Stimulated activated CD4-positive, alpha-beta T cell treated with anti-CD3 and anti-CD28 coated beads, Interleukin-4, amount 100 ng/mL, for 1 hour (primary cell): ENCODE measurements around the gene NR2C2AP.
"Not testable (repeated sequence)": the region's sequence is repeated elsewhere in the genome, so short reads cannot be mapped to it uniquely, and the experiment has no call there.

Source experiments
- DNase-seq: peaks from one replicate; pipeline ENCODE4 v3.0.0-alpha.2; 2020

Gene NR2C2AP

DNA sequence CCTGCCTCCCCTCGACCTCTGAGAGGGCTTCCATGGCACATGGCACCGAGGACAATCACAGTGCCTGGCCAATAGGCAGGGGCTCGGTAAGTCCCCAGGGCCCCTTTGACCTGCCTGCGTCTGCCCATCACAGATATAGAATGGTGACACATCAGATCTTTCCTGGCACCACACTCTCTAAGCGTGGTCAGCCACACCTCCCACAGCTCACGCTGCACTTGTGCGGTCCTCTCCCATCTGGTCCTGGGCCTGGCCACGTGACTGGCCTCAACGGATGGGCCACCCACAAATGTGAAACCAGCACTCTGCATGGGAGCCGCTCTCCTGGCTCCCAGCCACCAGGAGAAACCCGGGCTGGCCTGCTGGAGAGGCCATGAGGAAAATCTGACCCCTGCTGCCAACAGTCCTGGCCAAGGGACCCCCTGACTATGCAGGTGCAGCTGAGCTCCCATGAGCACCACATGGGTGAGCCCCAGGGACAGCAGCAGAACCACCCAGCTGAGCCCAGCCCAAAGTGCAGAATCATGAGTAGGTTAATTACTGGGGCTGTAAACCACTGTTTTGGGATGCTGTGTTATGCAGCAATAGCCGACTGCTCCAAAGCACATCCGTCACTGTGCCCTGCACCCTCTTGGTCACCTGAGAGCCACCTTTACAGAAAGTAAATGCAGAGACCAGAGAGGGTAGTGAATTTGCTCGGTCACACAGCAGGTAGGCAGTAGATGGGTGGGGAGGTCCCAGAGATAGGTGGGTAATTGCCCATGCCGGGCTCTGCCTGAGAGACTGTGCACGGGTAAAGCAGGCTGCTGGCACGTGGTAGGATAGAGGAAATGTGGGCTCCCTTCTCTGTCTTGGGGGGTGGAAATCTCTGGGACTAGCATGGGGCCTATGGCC is 23.4 kb downstream of the NR2C2AP start:
- DNase-seq, result no peak

DNA sequence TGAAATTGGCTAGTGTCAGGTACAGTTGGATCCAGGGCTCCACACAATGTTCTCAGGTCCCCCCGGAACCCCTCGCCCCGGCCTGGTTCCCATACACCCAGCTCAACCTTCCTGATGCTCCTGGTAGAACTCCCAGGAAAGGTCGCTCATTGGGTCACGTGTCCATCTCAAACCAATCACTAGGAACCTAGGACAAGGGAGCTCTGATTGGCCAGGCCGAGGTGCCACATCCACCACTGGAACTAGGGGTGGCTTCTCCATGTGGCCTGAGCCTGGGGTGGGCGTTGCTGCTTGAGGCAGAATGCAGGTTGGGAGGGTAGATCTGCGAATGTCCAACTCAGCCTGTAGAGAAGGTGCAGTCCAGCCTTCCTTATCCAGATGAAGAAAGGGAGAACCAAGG is 26.3 kb downstream of the NR2C2AP start:
- DNase-seq, result no peak

DNA sequence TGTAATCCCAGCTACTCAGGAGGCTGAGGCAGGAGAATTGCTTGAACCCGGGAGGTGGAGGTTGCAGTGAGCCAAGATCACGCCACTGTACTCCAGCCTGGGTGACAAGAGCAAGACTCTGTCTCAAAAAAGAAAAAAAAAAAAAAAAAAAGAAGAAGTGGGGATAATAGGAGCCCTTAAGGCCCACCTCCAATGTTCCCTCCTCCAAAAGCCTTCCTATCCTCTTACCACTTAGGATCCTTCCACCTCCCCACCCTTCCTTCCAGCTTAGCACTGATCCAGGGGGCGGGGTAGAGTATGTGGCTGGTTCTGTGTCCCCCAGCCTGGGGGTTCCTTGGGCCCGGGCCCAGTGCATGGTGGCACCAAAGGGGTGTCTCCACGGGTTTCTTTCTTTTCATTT is 30.0 kb downstream of the NR2C2AP start:
- DNase-seq, result not testable (repeated sequence)

GRCh38 chr19:19171821-19172532 is 31.2 kb downstream of the NR2C2AP start:
- DNase-seq, result no peak

GRCh38 chr19:19170873-19171672 is 32.1 kb downstream of the NR2C2AP start:
- no peak for DNase-seq

- peak; percentile 82 for DNase-seq
These were observed 33.0 kb downstream of the NR2C2AP start, which contains the start of gene MEF2B for GRCh38 chr19:19170053-19170872. TSS of gene MEF2B (minus strand) at chr19:19170263. CDS start at chr19:19150735, 19,528 bp downstream.

DNA sequence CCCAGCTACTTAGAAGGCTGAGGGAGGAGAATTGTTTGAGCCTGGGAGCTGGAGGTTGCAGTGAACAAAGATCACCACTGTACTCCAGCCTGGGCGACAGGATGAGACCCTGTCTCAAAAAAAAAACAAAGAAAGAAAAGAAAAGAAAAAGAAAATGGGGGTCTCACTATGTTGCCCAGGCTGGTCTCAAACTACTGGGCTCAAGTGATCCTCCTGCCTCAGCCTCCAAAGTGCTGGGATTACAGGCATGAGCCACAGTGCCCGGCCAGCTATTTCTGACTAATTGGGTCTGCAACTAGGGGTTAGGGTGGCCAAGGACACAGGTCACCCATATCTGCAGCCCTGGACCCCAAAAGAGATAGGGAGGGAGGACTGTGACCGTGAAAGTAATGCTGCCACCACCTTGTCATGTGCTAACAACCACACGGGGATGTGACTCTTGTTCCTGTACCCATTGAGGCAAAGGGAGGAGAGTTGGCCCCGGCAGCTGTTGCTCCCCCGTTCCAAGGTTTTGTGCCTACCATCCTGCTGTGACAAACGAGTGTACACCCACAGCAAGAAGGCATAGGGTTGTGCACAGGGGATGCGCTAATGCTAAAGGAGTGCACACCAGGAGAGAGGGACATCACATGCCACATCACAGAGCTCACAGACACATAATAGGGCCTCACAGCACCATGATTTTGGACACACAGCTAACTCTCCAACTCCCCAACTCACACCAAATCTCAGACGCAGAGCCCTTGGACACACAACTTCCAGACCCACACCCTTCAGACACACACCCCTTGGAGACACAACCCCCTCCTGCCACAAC is 33.8 kb downstream of the NR2C2AP start:
- no peak for DNase-seq

- no peak for DNase-seq
These were observed 35.6 kb downstream of the NR2C2AP start for GRCh38 chr19:19167612-19168011.

DNA sequence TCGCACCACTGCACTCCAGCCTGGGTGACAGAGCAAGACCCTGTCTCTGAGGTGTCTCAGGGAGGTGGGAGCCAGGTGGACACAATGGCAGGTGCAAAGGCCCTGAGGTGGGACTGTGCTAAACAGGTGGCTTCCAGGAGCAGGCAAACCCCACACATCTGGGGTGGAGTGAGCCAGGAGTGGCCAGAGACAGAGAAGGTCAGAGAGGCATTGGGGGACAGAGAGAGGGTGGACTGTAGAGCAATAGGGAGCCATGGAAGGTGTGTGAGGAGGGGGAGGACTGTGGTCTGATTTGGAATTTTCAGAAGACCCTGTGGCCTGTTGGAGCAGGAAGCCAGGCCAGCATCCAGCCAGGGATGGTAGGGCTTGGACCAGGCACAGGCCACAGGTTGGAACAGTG is 37.8 kb downstream of the NR2C2AP start:
- no peak for DNase-seq

DNA sequence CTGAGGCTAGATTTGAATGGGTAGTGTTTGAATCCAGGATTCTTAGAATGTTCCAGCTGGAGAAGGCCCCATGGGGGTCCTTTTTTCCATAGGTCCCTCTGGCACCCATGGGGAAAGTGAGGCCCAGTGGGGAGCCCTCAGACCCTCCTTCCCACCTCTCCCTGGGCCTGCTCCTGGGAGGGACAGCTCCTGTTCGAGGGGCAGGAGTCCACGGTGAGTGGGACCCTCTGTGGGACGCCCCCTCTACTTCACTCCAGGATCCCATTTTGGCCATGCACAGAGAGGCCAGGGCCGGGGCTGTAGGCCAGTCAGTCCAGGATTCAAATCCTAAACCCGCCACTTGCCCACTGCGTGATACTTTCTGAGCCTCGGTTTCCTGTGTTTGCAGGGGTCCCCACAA is 40.7 kb downstream of the NR2C2AP start:
- no peak for DNase-seq

- DNase-seq, result no peak
These were observed 42.7 kb downstream of the NR2C2AP start for GRCh38 chr19:19160461-19161035.

DNA sequence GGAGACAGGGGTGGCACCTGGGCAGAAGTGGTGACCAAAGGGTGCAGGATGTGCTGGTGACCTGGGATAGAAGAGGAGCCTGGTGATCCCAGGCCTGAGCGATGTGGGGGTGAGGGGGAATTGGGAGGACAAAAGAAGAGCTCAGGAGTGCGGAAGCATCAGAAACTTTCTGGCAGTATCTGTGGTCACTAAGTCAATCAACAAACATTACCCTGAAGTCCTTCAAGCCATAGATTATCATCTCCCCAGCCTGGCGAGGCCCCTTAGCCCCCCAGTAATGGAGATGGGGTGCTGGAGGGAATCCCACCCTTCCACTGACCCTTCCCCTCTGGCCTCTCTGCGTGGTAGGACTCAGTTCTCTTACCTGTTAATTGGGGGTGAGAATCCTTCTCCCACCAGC is 43.7 kb downstream of the NR2C2AP start:
- no peak for DNase-seq

DNA sequence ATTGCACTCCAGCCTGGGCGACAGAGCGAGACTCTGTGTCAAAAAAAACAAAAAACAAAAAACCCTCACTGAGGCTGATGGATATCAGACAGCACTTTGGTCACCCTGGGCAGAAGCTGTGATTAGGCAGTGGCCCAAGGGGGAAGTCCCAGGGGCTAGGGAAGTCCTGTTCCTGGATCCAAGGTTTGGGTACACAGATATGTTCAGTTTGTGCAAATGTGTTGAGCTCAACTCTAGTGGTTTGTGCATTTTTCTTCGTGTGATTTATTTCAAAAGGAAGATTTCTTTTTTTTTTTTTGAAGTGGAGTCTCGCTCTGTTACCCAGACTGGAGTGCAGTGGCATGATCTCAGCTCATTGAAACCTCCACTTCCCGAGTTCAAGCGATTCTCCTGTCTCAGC is 45.4 kb downstream of the NR2C2AP start:
- DNase-seq, result no peak

- DNase-seq, result no peak
These were observed 47.6 kb downstream of the NR2C2AP start for GRCh38 chr19:19155495-19156219.

DNA sequence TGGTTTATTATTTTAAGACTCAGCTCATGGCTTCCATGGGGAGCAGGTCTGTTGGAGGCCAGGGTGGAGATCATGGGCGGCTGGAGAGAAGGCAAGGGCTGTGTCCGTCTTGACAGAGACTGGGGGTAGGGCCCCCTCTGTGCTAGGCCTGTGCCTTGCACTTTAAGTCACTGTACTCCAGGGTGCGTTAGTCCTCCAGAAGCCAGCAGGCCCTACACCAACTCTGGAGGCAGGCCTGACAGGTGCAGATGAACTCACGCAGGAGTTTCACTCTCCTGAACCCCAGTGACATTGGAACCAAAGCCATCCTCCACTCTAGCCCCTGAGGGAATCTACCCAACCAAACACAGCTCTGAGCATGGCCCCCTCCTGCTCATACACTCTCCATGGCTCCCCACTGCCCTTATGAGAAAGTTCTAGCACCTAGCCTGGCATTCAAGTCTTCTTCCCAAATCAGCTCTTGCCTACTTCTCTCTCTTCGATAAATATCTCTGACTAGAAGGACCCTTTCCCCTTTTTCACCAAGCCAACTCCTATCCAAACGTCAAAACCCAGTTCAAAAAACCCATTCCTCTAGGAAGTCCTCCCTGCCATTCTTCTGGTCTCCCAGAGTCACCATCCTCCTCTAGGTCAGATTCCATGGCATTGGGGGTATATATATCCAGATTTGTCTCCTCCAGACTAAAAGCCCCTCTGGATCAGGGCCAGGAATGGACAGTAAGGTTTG is 48.3 kb downstream of the NR2C2AP start:
- DNase-seq, result no peak

DNA sequence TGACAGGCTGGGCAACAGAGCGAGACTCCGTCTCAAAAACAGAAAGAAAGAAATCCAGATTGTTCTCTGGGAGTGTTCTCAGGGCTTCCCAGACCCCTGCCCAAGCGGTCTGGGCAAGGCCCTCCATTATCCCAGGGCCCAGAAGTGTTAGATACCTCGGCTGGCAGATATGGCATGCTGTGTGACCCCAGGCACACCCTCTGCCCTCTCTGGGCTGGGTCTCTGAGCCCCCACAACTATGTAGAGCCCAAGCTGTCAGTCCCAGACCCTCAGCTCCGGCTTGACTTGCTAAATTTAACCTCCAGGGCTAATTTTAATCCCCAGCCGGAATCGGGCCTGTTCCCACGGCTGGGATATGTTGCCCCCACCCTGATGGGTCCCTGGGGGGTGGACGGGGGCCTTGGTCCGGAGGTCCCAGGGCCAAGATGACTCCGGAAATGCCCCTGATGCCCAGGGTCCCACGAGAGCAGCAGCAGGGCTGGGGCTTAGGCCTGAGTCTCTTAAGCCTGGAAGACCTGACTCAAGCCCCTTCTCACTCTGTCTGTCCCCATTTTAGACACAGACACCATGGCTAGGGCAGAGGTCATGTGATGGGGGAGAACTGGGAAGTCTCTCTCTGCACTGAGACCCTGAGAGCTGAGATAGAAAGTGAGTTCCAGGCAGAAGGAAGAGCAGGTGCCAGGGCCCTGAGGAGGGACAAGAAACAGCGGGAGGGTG is 50.4 kb downstream of the NR2C2AP start:
- DNase-seq, result no peak

GRCh38 chr19:19151418-19151817 is 51.8 kb downstream of the NR2C2AP start:
- no peak for DNase-seq
